Brain microvascular endothelial cell (primary cell): ENCODE measurements around the gene PTPN6.
A peak's percentile ranks its signal among the peaks of the same experiment; 100 is the strongest.

Experiments
- DNase-seq: peaks from one replicate; pipeline ENCODE4 v3.0.0-alpha.2; 2020
- H3K27ac ChIP-seq: fragments of 250-450 bp; sonication (Bioruptor Pico); 2 replicates; pipeline ENCODE4 v1.5.1; 2020; ENCODE audit warnings: mild to moderate bottlenecking, moderate library complexity
- H3K27me3 ChIP-seq: fragments of 250-450 bp; sonication (Bioruptor Pico); replicated peaks from 2 replicates; pipeline ENCODE4 v1.5.1; 2020; ENCODE audit warnings: mild to moderate bottlenecking
- H3K36me3 ChIP-seq: fragments of 250-450 bp; sonication (Bioruptor Pico); replicated peaks from 2 replicates; pipeline ENCODE4 v1.5.1; 2020; ENCODE audit warnings: mild to moderate bottlenecking
- H3K4me3 ChIP-seq: 2 replicates; pipeline ENCODE4 v1.5.1; 2011; ENCODE audit warnings: low read depth, mild to moderate bottlenecking, control low read depth, low read length, moderate library complexity
- in situ Hi-C: cut with HindIII; loops from 2 replicates; pipeline ENCODE4 v1.10.0; 2017; ENCODE audit warnings: low sequenced_read_pairs, low pct_ligation_motif_present
- TF ChIP-seq, protein P1 (sequence below): IDR thresholded peaks from 2 replicates; pipeline ENCODE4 v1.5.1; 2011; ENCODE audit warnings: low read depth, mild to moderate bottlenecking, moderate library complexity, low read length, control low read depth, inconsistent platforms; ENCODE audit errors: missing control alignments

Gene PTPN6

DNA sequence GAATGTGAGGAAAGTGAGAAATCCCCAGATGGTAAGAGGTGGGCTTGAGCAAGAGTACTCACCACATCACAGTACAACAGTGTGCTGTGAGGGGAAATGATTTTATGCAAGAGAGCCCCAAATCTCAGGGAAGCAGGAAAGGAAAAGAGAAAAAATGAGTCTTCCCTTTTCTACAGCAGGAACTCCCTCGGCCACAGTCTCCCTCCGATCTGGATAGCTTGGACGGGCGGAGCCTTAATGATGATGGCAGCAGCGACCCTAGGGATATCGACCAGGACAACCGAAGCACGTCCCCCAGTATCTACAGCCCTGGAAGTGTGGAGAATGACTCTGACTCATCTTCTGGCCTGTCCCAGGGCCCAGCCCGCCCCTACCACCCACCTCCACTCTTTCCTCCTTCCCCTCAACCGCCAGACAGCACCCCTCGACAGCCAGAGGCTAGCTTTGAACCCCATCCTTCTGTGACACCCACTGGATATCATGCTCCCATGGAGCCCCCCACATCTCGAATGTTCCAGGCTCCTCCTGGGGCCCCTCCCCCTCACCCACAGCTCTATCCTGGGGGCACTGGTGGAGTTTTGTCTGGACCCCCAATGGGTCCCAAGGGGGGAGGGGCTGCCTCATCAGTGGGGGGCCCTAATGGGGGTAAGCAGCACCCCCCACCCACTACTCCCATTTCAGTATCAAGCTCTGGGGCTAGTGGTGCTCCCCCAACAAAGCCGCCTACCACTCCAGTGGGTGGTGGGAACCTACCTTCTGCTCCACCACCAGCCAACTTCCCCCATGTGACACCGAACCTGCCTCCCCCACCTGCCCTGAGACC is 15.6 kb upstream of the PTPN6 start:
- no peak overlapping the region for H3K27ac ChIP-seq

DNA sequence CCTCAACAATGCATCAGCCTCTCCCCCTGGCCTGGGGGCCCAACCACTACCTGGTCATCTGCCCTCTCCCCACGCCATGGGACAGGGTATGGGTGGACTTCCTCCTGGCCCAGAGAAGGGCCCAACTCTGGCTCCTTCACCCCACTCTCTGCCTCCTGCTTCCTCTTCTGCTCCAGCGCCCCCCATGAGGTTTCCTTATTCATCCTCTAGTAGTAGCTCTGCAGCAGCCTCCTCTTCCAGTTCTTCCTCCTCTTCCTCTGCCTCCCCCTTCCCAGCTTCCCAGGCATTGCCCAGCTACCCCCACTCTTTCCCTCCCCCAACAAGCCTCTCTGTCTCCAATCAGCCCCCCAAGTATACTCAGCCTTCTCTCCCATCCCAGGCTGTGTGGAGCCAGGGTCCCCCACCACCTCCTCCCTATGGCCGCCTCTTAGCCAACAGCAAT is 14.9 kb upstream of the PTPN6 start:
- in situ Hi-C loops = no loop called here
- DNase-seq = no peak
- Histone ChIP-seq H3K27ac (no peak overlapping the region), H3K36me3 (peaks cover 41% of the 10 kb centered on the region), H3K27me3 (no peaks in the 10 kb centered on the region), H3K4me3 (no peak overlapping the region)
- TF ChIP-seq, protein P1, sequence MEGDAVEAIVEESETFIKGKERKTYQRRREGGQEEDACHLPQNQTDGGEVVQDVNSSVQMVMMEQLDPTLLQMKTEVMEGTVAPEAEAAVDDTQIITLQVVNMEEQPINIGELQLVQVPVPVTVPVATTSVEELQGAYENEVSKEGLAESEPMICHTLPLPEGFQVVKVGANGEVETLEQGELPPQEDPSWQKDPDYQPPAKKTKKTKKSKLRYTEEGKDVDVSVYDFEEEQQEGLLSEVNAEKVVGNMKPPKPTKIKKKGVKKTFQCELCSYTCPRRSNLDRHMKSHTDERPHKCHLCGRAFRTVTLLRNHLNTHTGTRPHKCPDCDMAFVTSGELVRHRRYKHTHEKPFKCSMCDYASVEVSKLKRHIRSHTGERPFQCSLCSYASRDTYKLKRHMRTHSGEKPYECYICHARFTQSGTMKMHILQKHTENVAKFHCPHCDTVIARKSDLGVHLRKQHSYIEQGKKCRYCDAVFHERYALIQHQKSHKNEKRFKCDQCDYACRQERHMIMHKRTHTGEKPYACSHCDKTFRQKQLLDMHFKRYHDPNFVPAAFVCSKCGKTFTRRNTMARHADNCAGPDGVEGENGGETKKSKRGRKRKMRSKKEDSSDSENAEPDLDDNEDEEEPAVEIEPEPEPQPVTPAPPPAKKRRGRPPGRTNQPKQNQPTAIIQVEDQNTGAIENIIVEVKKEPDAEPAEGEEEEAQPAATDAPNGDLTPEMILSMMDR = no peak

More for the DNA sequence above, 15.6 kb upstream of the PTPN6 start:
- no peaks in the 10 kb centered on the region for H3K27me3 ChIP-seq
- TF ChIP-seq, protein P1 = no peak
- H3K36me3 ChIP-seq = peaks cover 39% of the 10 kb centered on the region
- H3K4me3 ChIP-seq = no peak overlapping the region
- in situ Hi-C loops = no loop called here
- no peak for DNase-seq

DNA sequence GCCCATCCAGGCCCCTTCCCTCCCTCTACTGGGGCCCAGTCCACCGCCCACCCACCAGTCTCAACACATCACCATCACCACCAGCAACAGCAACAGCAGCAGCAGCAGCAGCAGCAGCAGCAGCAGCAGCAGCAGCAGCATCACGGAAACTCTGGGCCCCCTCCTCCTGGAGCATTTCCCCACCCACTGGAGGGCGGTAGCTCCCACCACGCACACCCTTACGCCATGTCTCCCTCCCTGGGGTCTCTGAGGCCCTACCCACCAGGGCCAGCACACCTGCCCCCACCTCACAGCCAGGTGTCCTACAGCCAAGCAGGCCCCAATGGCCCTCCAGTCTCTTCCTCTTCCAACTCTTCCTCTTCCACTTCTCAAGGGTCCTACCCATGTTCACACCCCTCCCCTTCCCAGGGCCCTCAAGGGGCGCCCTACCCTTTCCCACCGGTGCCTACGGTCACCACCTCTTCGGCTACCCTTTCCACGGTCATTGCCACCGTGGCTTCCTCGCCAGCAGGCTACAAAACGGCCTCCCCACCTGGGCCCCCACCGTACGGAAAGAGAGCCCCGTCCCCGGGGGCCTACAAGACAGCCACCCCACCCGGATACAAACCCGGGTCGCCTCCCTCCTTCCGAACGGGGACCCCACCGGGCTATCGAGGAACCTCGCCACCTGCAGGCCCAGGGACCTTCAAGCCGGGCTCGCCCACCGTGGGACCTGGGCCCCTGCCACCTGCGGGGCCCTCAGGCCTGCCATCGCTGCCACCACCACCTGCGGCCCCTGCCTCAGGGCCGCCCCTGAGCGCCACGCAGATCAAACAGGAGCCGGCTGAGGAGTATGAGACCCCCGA is 14.3 kb upstream of the PTPN6 start:
- Histone ChIP-seq H3K27ac (no peak overlapping the region), H3K36me3 (peaks cover 42% of the 10 kb centered on the region), H3K4me3 (peak overlapping the region; percentile 66), H3K27me3 (no peaks in the 10 kb centered on the region)
- in situ Hi-C loops = no loop called here
- TF ChIP-seq, protein P1 = no peak
- no peak for DNase-seq

DNA sequence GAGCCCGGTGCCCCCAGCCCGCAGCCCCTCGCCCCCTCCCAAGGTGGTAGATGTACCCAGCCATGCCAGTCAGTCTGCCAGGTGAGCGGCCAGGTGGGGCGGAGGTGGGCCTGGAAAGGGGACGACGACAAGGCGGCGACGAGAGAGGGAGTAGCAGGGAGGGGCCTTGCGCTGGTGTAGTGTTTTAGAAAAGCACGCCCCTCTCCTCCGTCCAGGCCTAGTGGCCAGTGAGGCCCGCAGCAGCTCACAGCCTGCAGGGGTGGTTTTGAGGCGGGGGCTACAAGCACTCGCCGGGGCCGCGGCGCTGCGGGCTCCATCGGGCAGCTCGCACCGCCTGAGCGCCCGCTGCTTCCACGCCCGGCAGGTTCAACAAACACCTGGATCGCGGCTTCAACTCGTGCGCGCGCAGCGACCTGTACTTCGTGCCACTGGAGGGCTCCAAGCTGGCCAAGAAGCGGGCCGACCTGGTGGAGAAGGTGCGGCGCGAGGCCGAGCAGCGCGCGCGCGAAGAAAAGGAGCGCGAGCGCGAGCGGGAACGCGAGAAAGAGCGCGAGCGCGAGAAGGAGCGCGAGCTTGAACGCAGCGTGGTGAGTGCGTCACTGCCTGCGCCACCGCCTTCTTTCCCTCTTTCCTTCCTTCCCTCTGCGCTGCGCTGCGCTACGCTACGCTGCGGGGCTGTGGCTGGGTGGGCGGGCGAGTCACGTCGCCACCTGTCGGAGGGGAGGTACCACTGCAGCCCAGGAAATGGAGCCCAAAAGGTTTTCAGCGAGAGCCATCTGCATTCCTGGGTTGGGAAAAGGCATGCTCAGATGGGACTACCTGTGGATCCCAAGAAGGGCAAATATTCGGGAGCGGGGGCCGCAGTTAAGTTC is 13.4 kb upstream of the PTPN6 start:
- DNase-seq = peak; percentile 84
- in situ Hi-C loops = no loop called here
- Histone ChIP-seq H3K4me3 (peak overlapping the region; percentile 66), H3K36me3 (peaks cover 38% of the 10 kb centered on the region), H3K27ac (peak overlapping the region; percentile 65), H3K27me3 (no peaks in the 10 kb centered on the region)
- TF ChIP-seq, protein P1 = peak; percentile 95

DNA sequence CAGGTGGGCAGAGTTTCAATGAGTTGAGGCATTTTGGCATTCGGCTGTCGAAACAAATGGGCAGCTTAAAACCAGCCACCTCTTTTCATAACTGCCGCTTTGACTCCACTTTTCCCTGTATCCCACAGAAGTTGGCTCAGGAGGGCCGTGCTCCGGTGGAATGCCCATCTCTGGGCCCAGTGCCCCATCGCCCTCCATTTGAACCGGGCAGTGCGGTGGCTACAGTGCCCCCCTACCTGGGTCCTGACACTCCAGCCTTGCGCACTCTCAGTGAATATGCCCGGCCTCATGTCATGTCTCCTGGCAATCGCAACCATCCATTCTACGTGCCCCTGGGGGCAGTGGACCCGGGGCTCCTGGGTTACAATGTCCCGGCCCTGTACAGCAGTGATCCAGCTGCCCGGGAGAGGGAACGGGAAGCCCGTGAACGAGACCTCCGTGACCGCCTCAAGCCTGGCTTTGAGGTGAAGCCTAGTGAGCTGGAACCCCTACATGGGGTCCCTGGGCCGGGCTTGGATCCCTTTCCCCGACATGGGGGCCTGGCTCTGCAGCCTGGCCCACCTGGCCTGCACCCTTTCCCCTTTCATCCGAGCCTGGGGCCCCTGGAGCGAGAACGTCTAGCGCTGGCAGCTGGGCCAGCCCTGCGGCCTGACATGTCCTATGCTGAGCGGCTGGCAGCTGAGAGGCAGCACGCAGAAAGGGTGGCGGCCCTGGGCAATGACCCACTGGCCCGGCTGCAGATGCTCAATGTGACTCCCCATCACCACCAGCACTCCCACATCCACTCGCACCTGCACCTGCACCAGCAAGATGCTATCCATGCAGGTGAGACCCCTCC is 12.6 kb upstream of the PTPN6 start:
- TF ChIP-seq, protein P1 = no peak
- DNase-seq = no peak
- in situ Hi-C loops = no loop called here
- peaks cover 37% of the 10 kb centered on the region for H3K36me3 ChIP-seq
- H3K27me3 ChIP-seq = no peaks in the 10 kb centered on the region
- no peak overlapping the region for H3K27ac ChIP-seq
- peak overlapping the region; percentile 26 for H3K4me3 ChIP-seq
